NCI-H2081 treated with DMSO at 0.1 percent for 48 hours (cell line): Measurements from ENCODE around the gene CCNQ.

Source experiments
- DNase-seq: peaks from one replicate; lab custom pipeline; 2025; lab: John Stamatoyannopoulos, UW

The CCNQ gene

DNA sequence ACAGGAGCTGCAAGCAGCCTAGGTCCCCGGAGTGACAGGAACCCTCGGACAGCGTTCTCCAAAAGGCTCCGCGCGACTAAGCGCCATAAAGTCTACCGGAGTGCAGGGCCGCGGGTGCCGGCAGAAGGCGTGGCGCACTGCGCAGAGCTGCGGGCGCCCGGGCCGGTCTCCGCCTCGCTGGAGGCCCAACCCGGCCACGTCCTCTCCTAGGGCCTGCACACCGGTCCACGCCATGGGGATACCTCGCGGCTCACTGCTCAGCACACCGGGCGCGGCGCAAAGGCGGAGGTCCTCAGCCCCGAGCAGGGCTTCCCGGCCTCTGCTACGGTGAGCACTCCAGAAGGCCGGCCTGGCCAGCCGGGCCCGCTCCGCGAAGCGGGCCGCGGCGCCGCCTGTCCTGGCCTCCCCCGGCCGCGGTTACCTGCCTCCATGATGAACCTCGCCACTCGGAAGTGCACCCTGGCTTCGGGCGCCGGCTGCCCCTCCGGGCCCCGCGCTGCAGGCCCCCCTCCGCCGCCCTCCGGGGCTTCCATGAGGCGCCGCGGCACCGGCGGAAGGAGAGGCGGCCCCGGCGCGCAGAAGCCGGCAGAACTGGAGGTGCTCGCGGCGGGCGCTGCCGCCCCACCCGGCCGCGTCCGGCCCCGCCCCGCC, at the start of gene CCNQ:
Gene CCNQ (minus strand): TSS at position 599 of the 651 bp plus-strand sequence. CDS start 66 bp downstream, at position 533.
- DNase-seq = no peak

DNA sequence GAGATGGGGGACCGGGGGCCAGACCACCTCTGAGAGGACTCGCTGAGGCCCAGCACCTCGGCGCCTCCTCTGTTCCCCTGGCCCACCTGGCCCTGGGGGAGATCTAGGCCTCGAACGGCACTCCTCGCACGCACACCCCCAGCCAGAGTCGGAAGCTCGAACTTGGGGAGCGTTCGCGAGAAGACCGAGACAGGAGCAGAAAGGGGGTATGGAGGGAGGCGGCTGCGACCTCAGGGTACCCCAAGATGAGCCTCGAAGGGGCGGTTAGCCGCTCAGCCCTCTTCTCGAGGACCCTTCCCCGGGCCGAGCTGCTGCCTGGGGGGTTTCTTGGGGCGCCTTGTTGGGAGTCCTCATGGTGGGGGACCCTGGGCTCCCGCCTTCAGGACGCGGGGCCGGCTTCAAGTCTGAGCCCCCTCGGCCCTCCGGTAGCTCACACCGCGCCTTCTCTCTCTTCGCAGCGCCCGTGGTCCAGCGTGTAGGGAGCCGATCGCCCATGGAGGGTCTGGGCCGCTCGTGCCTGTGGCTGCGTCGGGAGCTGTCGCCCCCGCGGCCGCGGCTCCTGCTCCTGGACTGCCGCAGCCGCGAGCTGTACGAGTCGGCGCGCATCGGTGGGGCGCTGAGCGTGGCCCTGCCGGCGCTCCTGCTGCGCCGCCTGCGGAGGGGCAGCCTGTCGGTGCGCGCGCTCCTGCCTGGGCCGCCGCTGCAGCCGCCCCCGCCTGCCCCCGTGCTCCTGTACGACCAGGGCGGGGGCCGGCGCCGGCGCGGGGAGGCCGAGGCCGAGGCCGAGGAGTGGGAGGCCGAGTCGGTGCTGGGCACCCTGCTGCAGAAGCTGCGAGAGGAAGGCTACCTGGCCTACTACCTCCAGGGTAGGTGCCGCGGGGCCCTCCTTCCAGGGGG, 48.8 kb upstream of the CCNQ start:
- DNase-seq = no peak

DNA sequence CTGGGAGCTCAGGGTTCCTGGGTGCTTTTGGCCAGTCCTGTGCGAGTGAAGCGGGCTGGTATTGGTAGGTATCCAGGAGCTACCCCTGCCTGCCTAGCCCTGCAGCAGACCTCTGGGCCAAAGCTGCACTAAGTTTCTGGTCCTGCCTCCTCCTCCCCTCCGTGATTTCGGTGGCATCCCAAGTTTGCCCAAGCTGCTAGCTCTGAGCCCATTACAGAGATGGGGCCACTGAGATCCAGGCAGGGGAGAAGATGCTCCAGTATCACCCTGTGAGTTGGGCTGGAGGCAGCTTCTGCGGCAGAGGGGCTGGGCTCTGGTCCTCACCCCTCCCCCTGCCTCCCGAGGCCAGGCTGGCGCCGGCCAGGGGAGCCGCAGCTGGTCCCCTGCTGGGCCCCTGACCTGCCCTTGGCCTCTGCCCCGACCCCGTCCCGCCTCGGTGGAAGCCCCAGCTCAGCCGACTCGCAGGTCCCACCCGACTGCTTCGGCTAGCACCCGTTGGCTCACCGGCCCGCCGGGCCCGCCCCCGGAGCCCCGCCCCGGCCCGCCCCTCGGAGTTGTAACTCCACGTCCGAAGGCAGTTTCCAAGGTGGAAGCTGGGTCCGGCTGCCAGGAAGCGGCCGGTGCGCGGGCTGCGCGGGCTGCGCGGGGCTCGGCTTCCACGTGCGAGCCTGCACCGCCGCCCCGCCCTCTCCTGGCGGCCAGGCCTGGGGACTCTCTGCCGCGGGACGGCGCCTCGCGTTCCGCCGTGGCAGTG, 47.9 kb upstream of the CCNQ start, which contains the start of gene DUSP9:
Gene DUSP9 (plus strand): TSS at position 584 of the 754 bp plus-strand sequence. CDS start 751 bp downstream, outside the sequence.
- no peak for DNase-seq

DNA sequence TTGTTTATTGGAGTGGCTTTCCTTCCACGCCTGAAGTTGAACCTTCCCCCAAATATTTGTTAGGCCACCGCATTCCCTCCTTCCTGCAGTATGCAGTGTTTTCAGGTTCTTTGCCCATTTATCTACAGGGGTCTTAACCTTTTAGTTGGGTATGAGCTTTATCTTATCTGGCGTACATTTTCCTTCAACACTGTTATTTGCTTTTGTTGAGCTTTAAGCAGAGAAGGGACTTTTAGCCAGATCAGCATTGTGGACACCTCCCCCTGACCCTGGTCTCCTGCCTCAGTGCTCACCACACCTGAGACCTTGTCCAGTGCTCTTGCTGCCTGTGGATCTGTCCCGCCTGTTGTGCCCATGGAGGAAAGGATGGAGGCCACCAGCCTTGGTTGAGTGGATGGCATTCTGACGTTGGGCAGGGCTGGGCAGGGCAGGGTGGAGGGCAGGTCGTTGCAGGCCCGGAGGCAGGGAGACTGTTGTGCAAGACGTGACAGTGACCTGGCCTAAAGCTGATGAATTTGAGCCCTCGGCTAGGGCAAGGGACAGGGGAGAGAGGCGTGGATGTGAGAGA, 47.1 kb upstream of the CCNQ start:
- no peak for DNase-seq

DNA sequence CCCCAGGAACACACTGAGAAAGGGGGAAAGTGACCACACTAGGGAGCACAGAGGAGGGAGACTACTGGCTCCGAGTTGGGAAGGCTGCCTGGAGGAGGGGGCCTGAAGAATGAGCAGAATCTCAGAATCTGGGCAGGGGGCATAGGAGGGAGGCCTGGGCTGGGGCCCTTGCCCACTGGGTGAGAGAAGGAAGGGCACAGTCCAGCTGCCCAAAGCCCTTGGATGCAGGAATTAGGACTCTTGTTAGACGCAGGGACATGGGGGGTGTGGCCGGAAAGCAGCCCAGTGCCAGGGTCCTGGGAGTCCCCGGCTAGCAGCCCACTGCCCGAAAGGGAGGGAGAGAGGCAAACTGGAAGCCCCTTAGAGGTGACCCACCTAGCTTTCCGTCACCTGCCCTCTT, 46.2 kb upstream of the CCNQ start:
- no peak for DNase-seq

DNA sequence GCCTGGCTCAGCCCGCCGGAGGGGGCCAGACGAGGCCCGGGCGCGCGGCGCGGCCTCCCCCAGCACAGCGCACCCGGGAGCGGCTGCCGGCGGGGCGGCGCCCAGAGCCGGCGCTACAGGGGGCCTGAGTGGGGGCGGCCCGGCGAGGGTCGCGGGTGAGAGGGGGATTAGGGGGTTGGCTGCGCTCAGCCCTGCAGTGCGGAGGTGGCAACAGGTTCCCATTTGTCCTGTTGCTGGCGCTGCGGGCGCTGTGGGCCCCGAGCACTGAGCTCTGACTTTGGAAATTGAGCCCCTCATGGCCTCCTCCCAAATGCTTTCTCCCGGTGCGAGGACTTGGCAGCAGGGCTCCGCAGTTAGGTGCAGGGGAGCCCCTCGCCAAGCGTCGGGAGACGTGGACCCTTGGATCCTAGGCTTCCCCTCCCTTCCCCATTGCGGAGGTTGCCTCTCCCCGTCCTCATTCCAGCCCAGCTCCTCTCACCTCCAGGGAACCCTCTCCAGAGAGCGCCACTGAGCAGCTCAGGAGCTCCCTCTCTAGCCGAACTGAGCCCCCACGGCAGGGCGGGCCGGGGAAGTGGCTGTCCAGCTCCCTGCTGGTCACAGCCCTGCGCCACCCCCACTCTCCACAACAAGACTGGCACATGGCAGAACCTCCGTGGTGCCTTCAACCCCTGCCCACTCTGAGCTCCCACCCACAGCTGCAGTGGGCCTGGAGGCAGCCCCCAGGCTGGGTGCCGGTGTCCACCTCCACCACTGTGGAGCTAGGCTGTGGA, 45.6 kb upstream of the CCNQ start:
- DNase-seq = no peak

DNA sequence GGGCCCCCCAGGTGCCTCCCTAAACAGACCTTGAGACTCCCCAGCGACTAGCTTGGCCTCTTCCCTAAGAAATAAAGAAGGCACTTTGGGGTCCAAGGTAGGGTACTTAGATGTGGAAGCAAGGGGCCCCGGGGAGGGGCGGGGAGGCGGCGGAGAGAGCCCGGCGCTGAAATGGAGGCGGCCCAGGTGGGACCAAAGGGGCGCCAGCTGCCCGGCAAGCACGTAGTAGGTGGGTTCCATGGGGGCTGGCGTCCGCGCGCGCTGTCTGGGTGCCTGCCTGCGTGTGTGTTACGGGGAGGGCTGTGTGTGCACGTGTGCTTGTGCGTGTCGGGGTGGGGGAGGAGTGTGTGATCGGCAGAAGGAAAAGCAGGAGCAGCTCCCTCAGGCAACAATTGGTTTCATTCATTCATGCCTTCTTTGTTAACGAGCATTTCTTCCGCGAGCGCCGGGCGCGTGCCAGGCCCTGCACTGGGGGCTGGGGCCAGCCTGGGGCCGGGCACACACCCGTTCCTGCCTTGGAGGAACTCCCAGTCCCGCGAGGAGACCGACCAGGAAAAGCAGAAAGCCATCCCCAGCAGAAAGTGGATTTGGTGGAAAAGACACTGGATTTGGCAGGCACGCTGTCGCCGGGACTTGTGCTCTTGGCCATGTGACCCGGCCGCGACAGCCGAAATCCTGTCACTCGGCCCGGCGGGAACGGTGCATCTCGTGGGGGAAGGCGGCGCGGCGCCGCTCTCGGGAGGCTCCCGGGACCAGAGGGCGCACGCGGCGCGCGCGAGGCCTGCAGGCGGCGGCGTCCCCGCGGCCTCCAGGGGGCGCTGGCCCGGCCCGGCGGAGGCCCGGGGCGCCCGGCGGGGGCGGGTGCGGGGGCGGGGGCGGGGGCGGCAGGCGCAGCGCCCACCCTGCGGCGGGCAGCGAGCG, 44.8 kb upstream of the CCNQ start:
- DNase-seq = no peak

DNA sequence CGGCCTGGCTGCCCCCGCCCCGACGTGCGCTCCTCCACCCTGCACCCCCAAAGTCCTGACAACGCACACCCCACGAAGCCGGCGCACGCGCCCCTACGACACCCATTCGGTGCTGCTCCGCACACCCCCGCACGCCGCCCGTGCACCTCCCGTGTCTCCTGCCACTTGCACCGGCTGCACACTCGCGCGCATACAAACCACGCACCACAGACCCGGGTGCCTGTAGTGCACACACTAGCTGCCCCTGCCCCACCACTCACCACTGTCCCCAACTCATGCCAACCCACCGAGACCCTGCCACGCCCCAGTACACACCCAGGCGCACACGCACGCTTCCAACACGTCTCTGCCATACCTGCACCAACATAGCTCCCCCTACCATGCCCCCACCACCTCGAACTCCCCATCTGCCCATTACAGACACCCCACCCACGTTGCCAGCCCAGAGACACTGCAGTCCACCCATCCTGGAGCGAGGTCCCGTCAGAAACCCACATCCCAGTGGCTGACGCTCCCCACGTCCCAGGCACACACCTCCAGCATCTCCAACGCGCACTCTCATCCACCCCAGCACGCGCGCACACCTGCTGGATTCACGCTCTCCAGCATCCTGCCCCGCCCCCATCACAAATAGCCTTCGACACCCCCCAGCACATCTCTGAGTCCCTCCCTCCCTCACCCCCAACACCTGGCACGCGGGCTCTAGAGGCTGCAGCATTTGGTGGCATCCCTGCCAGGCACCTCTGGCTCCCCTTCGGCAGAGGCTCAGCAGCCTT, 43.9 kb upstream of the CCNQ start:
- no peak for DNase-seq

DNA sequence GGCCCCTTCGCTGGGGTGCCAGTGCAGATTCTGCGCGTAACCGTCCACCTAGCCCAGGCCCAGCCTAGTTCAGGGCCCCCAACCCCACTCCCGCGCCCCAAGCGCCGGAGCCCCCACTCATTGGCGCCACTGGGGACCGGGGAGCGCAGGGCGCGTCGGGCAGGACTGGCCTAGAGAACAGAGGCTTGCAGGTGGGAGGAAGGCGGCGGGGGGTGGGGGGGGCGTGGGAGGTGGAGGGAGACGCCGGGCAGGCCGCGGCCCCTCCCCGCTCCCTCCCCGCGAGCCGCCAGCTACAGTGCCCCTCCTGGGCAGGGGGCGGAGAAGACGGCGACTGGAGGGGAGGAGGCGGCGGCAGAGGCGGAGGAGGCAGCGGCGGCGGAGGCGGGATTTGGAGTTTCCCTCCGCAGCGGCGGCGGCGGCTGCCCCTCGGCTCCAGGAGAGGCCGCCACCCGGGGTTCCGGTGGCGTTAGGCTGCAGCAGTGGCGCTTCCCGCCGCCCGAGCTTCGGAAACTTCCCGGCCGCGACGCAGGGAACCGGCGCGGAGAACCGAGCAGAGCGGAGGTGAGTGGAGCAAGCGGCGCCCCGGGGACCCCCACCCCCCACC, 43.2 kb upstream of the CCNQ start:
- no peak for DNase-seq

DNA sequence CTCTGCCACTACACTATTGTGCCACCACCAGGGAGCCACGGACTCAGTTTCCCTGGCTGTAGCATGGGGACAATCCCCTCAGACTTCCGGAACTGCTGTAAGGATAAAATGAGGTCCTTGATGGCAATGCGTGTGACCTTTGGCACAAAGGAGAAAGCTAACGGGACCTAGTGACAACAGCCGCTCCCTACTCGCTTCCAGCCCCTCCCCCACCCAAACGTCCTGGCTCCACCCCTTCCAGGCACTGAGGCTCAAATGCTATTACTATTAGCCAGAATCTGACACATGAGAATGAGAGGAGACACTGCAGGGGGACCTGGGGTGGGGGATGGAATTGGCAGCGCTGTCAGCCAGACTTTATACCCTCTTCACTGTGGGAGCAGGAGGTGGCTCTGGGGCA, 42.7 kb upstream of the CCNQ start:
- no peak for DNase-seq

DNA sequence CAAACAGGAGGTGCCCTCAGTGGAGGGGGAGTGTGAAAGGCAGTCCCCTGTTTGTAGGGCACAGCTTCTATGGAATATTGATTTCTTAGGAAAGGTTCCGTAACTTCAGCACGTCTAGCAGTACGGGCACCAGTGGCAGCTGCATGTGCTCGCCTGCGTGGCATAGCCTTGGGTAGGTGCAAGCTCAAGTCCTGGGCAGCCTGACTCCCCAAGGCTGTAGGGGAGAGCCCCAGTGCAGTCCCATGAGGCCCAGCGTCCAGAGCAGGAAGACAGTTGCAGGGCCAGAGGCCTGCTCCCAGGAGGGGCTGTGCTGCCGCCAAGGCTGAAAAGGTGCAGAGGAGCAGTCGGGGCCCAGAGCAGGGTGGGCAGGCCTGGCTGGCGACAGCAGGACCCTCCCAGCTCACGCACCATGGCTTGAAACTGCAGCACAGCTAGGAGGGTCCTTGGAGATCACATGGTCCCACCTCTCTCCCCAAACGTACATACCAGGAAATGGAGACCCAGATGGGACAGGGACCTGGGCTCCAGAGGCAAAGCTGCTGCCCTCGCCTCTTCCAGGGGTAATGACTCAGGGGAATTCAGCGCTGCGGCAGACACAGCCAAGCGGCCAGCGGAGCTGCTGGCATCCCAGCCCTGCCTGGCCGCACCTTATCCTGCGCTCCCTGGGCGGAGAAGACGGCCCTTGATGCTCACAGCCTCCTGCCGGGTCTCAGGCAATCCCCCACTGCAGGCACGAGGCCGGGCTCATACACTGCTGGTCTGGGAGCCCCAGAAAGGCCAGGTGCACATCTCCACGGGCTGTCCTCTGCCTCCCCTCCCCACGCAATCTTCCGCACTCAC, 42.0 kb upstream of the CCNQ start:
- DNase-seq = no peak

DNA sequence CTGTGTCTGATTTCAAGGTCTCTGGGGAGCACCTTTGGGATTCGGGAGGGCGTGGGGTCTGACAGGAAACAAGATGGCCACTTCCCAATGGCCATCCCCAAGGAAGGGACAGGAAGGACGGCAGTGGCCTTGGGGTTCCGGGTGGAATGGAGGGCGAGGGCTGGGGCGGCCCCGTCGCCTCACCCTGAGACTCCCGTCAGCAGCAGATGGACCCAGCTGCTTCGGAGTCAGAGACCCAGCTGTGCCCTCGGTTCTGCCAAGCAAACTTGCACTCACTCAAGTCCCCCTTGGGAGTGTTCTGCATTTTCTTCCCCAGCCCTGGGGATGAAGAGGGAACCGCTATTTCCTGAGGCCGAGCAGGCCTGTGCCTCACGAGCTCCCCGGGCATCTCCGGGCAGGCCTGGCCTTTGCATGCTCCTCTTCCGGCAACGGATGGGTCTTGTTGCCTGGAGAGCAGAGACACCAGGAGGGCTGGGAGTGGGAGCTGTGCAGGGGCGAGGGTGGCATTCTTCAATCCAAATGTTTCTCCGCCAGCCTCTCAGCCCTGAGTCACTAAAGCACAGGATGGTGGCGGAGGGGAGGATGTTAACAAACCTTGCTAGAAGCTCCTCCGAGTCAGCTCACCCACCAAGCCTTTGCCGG, 41.2 kb upstream of the CCNQ start:
- no peak for DNase-seq

DNA sequence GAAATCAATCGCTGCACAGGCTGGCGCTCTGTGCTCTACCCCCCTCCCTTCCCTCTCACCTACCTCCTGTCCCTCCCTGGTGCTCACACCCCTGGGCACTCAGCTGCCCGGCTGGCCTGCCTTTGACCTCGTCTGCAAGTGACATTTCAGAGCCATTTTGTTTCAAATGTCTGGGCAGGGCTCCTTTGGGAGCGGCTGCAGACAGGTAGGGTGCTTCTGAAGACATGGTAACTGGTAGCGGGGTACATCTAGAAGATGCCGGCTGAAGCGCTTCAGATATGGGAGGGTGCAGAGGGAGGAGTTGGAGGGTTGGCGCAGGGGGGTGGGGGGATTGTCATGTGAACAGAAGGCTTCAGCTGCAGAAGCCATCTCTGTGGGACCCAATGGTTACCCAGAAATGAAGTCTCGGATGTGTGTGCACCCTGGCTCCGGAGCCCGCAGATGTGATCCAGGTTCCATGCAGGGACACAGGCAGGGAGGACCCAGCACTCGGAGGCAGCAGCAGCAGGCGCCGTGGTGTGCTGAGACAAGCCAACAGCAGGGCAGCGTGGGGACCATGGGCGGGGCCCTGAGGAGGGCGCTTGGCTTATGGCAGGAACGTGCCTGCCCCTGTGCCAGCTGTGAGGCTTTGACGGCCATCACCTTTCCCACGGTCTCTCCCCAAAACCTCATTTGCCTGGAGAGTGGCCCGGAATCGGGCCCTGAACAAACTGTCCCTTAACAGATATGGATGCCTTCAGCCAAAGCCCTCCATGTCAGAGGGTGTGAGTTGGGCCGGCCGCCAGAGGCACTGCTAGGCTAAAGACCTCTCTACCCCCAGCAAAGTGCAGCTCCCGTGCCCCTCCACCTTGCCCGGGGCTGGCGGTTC, 40.5 kb upstream of the CCNQ start:
- no peak for DNase-seq

DNA sequence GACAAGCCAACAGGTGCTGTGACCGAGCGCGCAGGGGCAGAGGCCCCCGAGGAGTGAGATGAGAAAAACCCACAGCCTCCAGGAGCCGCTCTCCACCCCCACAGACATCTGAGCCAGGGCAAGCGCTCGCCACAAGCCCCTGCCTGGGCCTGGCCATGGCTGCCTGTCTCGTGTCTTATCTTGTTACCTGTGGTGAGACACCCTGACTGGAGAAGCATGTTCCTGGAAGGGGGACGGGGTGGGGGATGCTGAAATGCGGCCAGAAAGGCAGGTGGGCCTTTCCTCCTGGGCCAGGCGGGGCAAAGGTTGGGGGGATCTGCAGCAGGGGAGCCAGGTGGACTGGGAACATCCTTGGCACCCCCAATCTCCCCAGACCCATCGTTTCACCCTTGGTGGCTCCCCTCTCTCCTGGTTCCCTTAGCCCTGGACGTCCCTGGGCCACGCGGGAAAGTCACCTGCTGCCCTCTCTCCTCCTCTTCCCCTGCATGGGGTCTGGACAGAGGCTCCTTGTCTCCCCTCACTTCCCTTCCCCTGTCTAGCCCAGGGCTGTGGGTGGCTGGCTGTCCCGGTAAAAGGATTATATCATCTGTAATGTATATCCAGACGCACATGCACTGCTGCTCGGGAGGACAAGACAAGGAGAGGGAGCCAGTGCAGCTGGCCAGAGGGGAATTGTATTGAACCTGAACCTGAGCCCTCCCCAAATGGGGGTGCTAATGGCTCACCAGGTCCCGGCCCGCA, 39.7 kb upstream of the CCNQ start:
- no peak for DNase-seq

DNA sequence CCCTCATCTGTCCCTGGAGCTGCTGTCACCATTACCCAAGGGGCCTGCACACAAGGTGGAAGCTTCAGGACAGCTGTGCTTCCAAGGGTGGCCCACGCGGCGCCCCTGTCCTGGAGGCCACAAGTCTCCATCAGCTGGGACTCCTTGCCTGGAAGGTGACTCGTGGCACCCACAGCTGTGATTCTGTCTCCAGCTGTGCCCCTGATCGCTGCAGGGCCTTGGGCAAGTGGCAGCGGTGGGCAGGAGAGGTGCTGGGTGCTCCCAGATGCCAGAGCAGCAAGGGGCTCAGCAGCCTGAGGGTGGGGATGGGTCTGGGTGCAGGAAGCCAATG, 39.1 kb upstream of the CCNQ start:
- no peak for DNase-seq
